DOHH2 (cell line): Measurements from ENCODE around the gene MT4.

Experiments
- H3F3A ChIP-seq: fragments of 200-600 bp; sonication (generic), shearing (Covaris generic); 2 replicates; pipeline ENCODE4 v1.6.0; 2016; ENCODE audit warnings: antibody characterized with exemption, mild to moderate bottlenecking; ENCODE audit not compliant: control insufficient read depth, insufficient read depth
- H3K27ac ChIP-seq: fragments of 200-600 bp; sonication (generic); 2 replicates; pipeline ENCODE4 v1.5.1; 2014; ENCODE audit warnings: low read depth, mild to moderate bottlenecking, low read length, moderate library complexity
- H3K27me3 ChIP-seq: fragments of 200-600 bp; sonication (generic); 2 replicates; pipeline ENCODE4 v1.6.1; 2014; ENCODE audit warnings: mild to moderate bottlenecking, low read length, mixed read lengths; ENCODE audit not compliant: control insufficient read depth
- H3K36me3 ChIP-seq: fragments of 200-600 bp; sonication (generic); 2 replicates; pipeline ENCODE4 v1.6.1; 2014; ENCODE audit warnings: mild to moderate bottlenecking, low read length, moderate library complexity, mixed read lengths; ENCODE audit not compliant: control insufficient read depth
- H3K4me1 ChIP-seq: fragments of 200-600 bp; sonication (generic); 2 replicates; pipeline ENCODE4 v1.6.1; 2014; ENCODE audit warnings: mild to moderate bottlenecking, low read length, mixed read lengths; ENCODE audit not compliant: control insufficient read depth
- H3K4me2 ChIP-seq: fragments of 200-600 bp; sonication (generic); 2 replicates; pipeline ENCODE4 v1.6.0; 2014; ENCODE audit warnings: mild to moderate bottlenecking, low read length, moderate library complexity
- H3K4me3 ChIP-seq: fragments of 200-600 bp; sonication (generic); 2 replicates; pipeline ENCODE4 v1.5.1; 2014; ENCODE audit warnings: mild to moderate bottlenecking, low read length, mixed read lengths
- H3K79me2 ChIP-seq: fragments of 200-600 bp; sonication (generic); 2 replicates; pipeline ENCODE4 v1.6.1; 2014; ENCODE audit warnings: mild to moderate bottlenecking, low read length, mixed read lengths; ENCODE audit not compliant: control insufficient read depth
- H3K9me2 ChIP-seq: fragments of 200-600 bp; sonication (generic); replicated peaks from 2 replicates; pipeline ENCODE4 v1.6.1; 2014; ENCODE audit warnings: mild to moderate bottlenecking, low read length, mixed read lengths; ENCODE audit not compliant: control insufficient read depth
- H3K9me3 ChIP-seq: fragments of 200-600 bp; sonication (generic); 2 replicates; pipeline ENCODE4 v1.6.1; 2014; ENCODE audit warnings: antibody characterized with exemption, low read length, mixed read lengths; ENCODE audit not compliant: control insufficient read depth, insufficient read depth
- H4K20me1 ChIP-seq: fragments of 200-600 bp; sonication (generic); 2 replicates; pipeline ENCODE4 v1.6.0; 2014; ENCODE audit warnings: low read depth, mild to moderate bottlenecking, antibody characterized with exemption, low read length, moderate library complexity; ENCODE audit not compliant: control insufficient read depth, insufficient read depth
- EZH2phosphoT487 ChIP-seq: fragments of 200-600 bp; sonication (generic); IDR thresholded peaks from 2 replicates; pipeline ENCODE4 v1.6.1; 2017; ENCODE audit warnings: borderline replicate concordance, mild to moderate bottlenecking, antibody characterized with exemption, low read length, moderate library complexity, mixed read lengths
- TF ChIP-seq, protein P1 (sequence below): fragments of 200-600 bp; sonication (generic); IDR thresholded peaks from one replicate; pipeline ENCODE4 v1.5.1; 2014; ENCODE audit warnings: antibody characterized with exemption, mild to moderate bottlenecking, low read depth, low read length; ENCODE audit not compliant: poor library complexity, severe bottlenecking

MT4 gene

DNA sequence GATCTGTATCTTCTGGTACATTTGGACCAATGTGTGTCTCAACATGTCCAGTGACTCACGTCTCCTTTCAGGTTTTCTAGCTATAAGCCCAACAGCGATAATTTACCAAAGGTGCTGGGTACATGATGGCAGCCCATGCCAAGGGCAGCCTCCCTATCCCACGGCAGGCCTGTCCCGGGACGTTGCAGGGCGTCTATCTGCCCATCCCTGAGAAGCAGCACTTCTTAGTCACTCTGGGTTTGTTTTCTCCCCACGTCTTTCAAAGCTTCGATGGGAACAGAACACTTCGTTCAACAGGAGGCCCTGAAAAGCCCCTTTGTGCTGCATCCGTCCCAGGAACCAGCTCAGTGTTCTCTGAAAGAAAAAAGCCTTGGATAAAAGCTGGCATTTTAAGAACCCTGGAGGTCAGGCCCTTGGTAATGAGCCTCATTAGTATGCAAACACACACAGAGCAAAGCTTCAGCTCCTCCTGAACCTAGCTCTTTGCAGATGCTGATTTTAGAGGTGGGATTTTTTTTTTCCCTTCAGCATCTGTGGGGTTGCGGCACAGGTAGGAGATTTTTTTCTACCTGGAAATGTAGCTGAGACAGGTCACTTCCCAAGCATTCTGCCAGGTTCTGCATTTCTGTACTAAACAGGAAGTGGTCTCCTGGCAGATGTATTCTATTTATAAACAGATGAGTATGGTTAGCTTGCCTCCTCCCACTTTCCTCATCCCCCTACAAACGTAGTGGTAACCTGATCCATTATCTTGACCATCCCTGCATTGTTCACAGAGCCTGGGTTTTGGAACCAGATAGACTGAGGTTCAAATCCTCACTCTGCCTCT lies 17.5 kb upstream of the MT4 start:
- no peaks in the 10 kb centered on the region for H4K20me1 ChIP-seq

DNA sequence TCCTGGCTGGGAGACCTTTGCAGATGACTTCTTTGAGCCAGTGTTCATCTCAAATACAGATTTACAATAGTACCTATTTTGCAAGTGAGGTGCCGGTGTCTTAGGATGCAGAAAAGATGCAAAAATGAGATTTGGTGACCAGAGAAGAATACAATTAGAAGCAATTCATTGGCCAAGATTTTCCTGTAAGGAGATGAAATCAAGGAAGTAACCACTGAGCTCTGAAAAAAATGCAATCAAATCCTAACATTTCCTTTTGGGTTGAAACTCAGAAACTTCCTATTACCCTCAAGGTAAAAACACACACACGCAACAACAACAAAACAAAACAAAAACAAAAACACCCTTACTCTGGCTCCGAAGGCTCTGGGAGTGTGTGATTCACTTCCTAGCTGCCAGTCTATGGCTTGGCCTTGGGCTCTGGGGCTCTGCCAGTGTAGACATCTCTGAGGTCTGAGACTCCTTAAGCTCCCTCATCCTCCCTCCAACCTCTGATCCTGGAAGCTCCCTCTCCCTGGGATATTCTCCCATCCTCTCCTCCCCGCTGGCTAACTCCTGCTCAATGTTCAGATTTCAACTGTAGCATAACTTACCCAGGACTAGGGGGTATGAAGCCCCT lies 16.8 kb upstream of the MT4 start:
- H3K9me2 ChIP-seq, result no peaks in the 10 kb centered on the region
- TF ChIP-seq EZH2phosphoT487, result no peak
- TF ChIP-seq, protein P1, sequence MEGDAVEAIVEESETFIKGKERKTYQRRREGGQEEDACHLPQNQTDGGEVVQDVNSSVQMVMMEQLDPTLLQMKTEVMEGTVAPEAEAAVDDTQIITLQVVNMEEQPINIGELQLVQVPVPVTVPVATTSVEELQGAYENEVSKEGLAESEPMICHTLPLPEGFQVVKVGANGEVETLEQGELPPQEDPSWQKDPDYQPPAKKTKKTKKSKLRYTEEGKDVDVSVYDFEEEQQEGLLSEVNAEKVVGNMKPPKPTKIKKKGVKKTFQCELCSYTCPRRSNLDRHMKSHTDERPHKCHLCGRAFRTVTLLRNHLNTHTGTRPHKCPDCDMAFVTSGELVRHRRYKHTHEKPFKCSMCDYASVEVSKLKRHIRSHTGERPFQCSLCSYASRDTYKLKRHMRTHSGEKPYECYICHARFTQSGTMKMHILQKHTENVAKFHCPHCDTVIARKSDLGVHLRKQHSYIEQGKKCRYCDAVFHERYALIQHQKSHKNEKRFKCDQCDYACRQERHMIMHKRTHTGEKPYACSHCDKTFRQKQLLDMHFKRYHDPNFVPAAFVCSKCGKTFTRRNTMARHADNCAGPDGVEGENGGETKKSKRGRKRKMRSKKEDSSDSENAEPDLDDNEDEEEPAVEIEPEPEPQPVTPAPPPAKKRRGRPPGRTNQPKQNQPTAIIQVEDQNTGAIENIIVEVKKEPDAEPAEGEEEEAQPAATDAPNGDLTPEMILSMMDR, result no peak
- H3K4me1 ChIP-seq, result no peaks in the 10 kb centered on the region
- no peaks in the 10 kb centered on the region for H4K20me1 ChIP-seq
- no peak overlapping the region for H3K4me2 ChIP-seq
- H3K9me3 ChIP-seq, result no peaks in the 10 kb centered on the region
- no peak overlapping the region for H3K27ac ChIP-seq
- no peaks in the 10 kb centered on the region for H3F3A ChIP-seq
- H3K27me3 ChIP-seq, result peaks cover 17% of the 10 kb centered on the region; the same call in 1 of the 2 replicates
- no peak overlapping the region for H3K4me3 ChIP-seq
- no peaks in the 10 kb centered on the region for H3K36me3 ChIP-seq
- H3K79me2 ChIP-seq, result no peaks in the 10 kb centered on the region

More for the DNA sequence above, 17.5 kb upstream of the MT4 start:
- H3K79me2 ChIP-seq, result no peaks in the 10 kb centered on the region
- no peaks in the 10 kb centered on the region for H3K9me3 ChIP-seq
- no peaks in the 10 kb centered on the region for H3K4me1 ChIP-seq
- H3K9me2 ChIP-seq, result no peaks in the 10 kb centered on the region
- no peak overlapping the region for H3K4me3 ChIP-seq
- H3K27ac ChIP-seq, result no peak overlapping the region
- peaks cover 17% of the 10 kb centered on the region; the same call in 1 of the 2 replicates for H3K27me3 ChIP-seq
- H3K4me2 ChIP-seq, result no peak overlapping the region
- TF ChIP-seq, protein P1, result no peak
- no peak for TF ChIP-seq EZH2phosphoT487
- no peaks in the 10 kb centered on the region for H3K36me3 ChIP-seq
- H3F3A ChIP-seq, result no peaks in the 10 kb centered on the region

DNA sequence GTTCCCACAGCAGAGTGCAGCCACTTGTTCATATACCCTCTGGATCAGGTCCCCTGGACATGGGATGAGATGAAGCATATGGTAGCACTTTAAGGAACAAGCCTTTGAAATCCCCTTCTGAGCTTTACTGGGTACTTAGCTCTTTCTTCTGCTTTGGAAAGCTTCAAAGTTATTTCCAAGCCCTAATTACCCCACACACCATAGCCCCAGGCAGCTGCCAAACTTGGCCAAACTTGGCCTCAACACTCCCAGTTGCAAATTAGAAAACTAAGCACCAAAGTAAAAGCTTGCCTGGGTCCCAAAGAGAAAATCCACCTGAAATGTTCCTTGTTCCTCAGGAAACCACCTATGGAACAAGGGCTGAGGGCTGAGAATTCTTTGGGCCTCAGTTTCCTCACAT lies 15.7 kb upstream of the MT4 start:
- Histone ChIP-seq H3K27me3 (peaks cover 17% of the 10 kb centered on the region; the same call in 1 of the 2 replicates), H3K9me3 (no peaks in the 10 kb centered on the region), H4K20me1 (no peaks in the 10 kb centered on the region), H3K27ac (no peak overlapping the region), H3K4me2 (no peak overlapping the region), H3K79me2 (no peaks in the 10 kb centered on the region), H3K4me1 (no peaks in the 10 kb centered on the region), H3K36me3 (no peaks in the 10 kb centered on the region), H3F3A (no peaks in the 10 kb centered on the region), H3K9me2 (no peaks in the 10 kb centered on the region), H3K4me3 (no peak overlapping the region)
- TF ChIP-seq, protein P1, result no peak
- TF ChIP-seq EZH2phosphoT487, result no peak
